Astrocyte (in vitro differentiated cells and primary cell): Measurements from ENCODE around the gene ITPR2.

Experiments
- EZH2 ChIP-seq: IDR thresholded peaks from 2 replicates; pipeline ENCODE4 v1.6.1; 2012; ENCODE audit warnings: mild to moderate bottlenecking, low read length, inconsistent platforms; ENCODE audit not compliant: insufficient read depth
- TF ChIP-seq, protein P1 (sequence below): IDR thresholded peaks from 2 replicates; pipeline ENCODE4 v1.5.1; 2011; ENCODE audit warnings: low read depth, mild to moderate bottlenecking, inconsistent platforms, low read length, moderate library complexity; ENCODE audit not compliant: insufficient read depth

DNA sequence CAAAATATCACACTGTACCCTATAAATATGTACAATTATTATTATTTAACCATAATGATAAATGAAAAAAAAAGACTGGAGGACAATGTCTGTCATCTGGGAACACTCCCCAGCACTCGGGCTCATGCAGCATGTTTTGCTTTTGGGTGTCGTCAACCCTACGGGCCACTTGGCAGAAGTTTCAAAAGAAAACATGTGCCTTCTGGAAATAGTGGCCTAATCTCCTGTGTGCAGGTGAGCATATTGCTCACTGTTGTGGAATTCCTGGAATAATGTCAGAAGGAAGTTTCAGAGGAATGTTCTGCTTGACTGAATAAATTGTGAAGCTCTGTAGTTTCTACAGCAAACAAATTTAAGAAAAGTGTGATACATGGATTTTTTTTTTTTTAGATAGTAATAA, 339.3 kb downstream of the ITPR2 start:
- TF ChIP-seq, protein P1, sequence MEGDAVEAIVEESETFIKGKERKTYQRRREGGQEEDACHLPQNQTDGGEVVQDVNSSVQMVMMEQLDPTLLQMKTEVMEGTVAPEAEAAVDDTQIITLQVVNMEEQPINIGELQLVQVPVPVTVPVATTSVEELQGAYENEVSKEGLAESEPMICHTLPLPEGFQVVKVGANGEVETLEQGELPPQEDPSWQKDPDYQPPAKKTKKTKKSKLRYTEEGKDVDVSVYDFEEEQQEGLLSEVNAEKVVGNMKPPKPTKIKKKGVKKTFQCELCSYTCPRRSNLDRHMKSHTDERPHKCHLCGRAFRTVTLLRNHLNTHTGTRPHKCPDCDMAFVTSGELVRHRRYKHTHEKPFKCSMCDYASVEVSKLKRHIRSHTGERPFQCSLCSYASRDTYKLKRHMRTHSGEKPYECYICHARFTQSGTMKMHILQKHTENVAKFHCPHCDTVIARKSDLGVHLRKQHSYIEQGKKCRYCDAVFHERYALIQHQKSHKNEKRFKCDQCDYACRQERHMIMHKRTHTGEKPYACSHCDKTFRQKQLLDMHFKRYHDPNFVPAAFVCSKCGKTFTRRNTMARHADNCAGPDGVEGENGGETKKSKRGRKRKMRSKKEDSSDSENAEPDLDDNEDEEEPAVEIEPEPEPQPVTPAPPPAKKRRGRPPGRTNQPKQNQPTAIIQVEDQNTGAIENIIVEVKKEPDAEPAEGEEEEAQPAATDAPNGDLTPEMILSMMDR: no peak
- TF ChIP-seq EZH2: no peak
